Measurements from ENCODE around the gene IGSF6.
A peak's percentile ranks its signal among the peaks of the same experiment; 100 is the strongest.
"Not testable (repeated sequence)": the region's sequence is repeated elsewhere in the genome, so short reads cannot be mapped to it uniquely, and the experiment has no call there.

Gene IGSF6

DNA sequence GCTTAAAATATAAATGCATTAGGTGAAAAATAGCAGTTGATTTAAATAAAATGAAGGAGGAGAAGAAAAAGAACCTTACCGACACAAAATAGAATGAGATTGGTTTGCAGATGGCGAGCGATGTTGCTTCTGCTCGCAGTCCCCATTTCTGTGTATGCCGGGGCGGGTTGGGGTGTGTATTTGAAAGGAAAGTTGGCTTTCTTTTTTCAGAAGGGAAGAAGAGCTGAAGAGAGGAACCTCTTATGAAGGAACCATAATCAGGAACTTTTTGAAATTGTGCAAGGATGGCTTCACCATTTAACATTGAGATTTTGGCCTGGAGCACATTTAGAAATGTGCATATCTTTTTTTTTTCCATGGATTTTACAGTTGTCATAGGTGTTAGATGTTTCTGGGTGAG lies at the start of gene IGSF6:
IGSF6 (minus strand) TSS at position 156 of the 400 bp plus-strand sequence; CDS start at position 146, 10 bp downstream.
- no peak for DNase-seq (ENCODE audit: low read depth, low spot score)

GRCh38 chr16:21701271-21701670 lies 48.9 kb upstream of the IGSF6 start:
- DNase-seq (ENCODE audit: low read depth, low spot score): no peak

DNA sequence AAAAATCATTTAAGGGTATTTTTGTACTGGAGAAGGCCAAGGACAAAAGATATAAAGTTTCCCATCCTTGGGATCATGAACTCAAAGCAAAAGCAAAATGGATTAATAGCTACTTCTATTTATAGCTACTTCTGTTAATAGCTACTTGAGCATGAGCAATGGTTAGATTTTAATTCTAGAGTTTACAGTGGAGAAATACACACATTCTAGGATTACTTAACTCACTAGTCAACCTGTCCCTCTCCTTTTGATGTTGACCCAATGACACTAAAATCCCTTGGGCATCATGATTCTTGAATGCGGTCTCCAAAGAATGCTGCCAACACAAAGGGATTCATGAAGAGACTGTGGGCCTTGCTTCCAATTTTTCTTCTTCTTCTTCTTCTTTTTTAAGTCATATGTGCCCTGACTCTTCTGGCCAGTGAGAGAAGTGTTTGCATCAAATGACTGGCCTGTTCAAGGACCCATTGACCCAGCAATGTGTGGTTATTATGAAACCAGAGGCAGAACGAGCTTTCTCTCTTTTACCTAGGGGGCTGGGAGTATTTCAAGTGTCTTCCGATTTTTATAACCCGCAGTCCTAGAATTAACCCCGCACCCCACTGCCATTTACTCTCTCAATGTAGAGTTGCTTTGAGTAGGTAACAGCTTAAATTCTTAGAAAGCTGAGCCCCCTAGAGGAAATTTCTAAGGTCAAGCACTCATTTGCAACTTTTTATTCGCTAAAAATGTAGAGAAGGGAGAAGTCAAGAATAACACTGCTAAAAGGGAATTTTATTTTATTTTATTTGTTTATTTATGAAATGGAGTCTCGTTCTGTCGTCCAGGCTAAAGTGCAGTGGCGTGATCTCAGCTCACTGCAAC lies 46.0 kb upstream of the IGSF6 start:
- DNase-seq (ENCODE audit: low read depth, low spot score): no peak

- no peak for DNase-seq (ENCODE audit: low read depth, low spot score)
Observed at GRCh38 chr16:21697032-21697431, 44.6 kb upstream of the IGSF6 start.

DNA sequence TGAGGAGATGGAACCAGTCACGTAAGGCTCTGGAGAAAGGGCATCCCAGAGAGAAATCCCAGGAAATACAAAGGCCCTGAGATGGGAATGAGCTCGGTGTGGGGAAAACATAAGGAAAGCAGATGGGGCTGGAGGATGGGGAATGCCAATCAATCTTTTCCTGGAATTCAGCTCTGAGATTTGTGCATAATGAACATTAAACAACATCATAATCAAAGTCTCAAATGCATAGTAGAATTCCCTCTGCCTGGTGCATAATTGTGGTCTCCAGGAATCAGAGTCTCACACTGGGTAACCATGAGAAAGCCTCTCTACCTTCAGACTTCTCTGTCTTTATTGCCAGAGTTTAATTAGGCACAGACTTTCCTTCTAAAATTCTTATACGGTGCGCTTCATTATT lies 42.2 kb upstream of the IGSF6 start:
- DNase-seq (ENCODE audit: low read depth, low spot score): no peak

- not testable (repeated sequence) for DNase-seq (ENCODE audit: low read depth, low spot score)
Observed at GRCh38 chr16:21690967-21691366, 38.6 kb upstream of the IGSF6 start.

DNA sequence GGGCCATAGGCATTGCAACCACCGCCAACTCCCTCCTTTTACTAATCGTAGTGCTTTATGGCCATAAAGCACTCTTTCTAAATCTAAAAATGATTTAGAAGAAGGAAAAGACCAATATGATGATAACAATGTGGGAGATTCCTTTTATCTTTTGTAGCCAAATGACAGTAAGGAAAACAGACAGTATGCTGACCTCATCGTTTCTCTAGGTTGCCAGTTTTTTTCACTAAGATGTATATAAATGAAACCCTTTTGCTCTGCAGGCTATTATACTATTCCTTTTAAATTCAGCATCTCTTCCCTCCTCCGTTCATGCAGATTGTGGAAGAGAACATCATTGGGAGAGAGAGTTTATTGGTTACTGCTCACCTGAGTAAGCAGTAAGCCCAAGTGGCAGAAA lies 36.7 kb upstream of the IGSF6 start:
- no peak for DNase-seq (ENCODE audit: low read depth, low spot score)

DNA sequence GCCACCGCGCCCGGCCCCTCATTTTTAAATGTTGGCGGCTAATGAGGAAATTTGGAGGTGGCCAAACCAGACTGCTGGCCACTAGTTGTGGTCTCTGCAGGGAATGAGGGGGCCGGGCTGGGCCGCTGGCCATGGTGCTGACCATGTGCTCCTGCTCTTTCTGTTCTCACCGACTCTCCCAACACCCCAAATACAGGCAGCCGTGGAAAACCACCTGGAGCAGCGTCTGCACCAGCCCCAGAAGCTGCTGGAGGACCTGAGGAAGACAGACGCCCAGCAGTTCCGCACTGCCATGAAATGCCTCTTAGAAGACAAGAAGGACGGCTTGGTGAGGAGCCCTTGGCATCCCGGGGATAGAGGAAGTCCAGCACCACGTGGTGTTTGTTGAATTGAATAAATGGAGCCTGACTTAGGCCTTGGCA lies 32.6 kb upstream of the IGSF6 start:
- peak; percentile 31 for DNase-seq (ENCODE audit: low read depth, low spot score)

DNA sequence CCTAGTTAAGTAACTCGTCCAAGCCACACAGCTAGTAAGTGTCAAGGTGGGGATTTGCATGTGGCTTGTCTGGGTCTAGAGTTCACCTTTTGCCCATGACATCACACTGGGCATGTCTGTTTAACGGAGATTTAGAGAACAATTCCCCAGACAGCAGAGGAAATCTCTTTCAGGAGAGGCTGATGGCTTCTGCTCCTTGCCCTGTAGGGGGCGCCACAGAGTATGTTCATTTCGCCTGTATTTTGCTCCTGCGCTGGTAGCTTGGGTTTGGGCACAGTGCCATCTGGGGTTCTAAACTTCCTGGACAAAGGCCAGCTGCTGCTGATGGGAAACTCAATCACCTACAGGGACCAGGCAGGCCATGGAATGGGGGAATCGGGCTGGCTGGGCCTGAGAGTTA lies 31.8 kb upstream of the IGSF6 start:
- no peak for DNase-seq (ENCODE audit: low read depth, low spot score)

GRCh38 chr16:21683184-21683583 lies 30.8 kb upstream of the IGSF6 start:
- DNase-seq (ENCODE audit: low read depth, low spot score): no peak

DNA sequence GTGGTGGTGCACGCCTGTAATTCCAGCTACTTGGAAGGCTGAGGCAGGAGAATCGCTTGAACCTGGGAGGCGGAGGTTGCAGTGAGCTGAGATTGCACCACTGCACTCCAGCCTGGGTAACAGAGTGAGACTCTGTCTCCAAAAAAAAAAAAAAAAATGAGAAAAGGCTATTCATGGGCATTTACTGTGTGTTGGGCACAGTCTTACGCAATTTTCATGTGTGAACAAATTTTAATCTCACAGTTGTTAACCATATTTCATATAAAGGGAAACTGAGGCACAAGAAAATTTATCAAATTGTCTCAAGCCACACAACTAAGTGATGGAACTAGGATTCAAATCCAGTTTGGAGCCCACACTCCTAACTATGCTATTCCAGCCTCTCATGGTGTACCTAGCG lies 28.3 kb upstream of the IGSF6 start:
- DNase-seq (ENCODE audit: low read depth, low spot score): not testable (repeated sequence)

- not testable (repeated sequence) for DNase-seq (ENCODE audit: low read depth, low spot score)
Observed at GRCh38 chr16:21674456-21674855, 22.0 kb upstream of the IGSF6 start.

DNA sequence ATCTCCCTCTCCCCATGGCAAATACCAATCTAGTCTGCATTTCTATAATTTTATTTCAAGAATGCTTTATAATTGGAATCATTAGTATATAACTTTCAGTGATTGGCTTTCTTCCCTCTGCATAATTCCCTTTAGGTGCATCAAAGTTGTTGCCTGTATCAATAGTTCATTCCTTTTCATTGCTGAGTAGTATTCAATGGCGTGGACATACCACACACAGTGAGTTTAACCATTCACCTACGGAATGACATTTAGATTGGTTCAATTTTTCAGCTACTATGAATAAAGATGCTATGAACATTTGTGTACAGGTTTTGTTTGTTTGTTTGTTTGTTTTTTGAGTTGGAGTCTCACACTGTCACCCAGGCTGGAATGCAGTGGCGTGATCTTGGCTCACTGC lies 21.1 kb upstream of the IGSF6 start:
- DNase-seq (ENCODE audit: low read depth, low spot score): no peak

GRCh38 chr16:21667575-21667974 lies 15.2 kb upstream of the IGSF6 start:
- no peak for DNase-seq (ENCODE audit: low read depth, low spot score)

- no peak for DNase-seq (ENCODE audit: low read depth, low spot score)
Observed at GRCh38 chr16:21666772-21667171, 14.4 kb upstream of the IGSF6 start.

DNA sequence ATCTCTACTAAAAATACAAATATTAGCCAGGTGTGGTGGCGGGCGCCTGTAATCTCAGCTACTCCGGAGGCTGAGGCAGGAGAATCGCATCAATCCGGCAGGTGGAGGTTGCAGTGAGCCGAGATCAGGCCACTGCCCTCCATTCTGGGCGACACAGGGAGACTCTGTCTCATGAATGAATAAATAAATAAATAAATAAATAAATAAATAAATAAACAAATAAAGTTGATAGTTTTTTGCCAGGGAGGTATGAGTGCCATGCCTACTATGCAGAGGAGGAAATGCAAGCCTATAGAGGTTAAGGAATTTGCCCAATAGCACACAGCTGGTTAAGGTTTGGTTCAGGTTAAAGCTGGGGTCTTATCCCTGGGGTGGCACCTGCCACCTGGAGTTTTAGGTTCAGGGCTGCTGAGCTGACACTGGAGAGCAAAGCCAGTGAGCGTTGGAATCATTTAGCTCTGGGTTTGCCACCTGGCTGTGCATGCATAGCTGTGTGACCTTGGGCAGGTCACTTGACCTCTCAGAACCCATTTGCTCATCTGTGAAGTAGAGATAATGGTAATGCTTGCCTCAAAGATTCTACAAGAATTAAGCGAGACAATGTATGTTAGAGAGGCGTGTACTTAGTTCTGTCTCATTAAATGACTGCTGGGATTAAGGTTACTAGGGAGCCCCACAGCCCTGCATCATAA lies 12.5 kb upstream of the IGSF6 start:
- no peak for DNase-seq (ENCODE audit: low read depth, low spot score)

DNA sequence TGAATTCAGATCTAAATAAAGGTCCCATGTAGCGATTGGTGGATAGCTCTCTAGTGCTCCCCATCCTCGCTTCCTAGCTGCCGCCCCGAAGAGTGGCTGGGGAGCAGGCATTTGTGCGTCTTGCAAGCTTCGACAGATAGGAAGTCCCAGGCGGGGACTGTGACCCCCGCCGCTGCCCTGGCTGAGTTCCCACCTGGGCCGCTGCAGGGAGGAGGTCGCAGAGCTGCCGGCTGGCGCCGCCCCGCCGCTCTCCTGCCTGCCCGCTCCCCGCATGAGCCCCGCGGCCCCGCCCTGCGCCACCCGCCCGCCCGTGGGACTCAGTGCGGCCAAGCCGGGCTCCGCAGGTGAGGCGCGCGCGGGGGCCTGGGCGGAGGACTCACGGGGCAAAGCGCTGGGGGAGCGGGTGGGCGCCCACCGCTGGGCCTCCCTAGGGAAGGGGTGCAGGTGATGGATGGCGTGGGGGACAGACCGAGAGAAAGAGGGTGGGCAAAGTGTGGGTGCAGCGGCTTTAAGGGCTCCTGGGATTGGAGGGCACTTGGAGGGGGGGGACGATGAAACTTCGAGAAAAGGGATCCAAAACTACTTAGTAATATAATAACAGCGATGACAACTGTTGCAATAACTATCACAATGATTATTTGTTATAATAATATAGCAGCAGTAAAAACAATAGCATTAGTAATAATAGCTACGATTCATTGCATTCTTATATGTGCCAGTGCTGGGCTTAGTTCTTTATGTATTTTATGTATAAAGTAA lies 11.7 kb upstream of the IGSF6 start, which contains the start of gene OTOA:
OTOA (plus strand) TSS at position 80 of the 759 bp plus-strand sequence. CDS start 14,547 bp downstream, outside the sequence.
- peak; percentile 23 for DNase-seq (ENCODE audit: low read depth, low spot score)

GRCh38 chr16:21659124-21659523 lies 6.7 kb upstream of the IGSF6 start:
- no peak for DNase-seq (ENCODE audit: low read depth, low spot score)

DNA sequence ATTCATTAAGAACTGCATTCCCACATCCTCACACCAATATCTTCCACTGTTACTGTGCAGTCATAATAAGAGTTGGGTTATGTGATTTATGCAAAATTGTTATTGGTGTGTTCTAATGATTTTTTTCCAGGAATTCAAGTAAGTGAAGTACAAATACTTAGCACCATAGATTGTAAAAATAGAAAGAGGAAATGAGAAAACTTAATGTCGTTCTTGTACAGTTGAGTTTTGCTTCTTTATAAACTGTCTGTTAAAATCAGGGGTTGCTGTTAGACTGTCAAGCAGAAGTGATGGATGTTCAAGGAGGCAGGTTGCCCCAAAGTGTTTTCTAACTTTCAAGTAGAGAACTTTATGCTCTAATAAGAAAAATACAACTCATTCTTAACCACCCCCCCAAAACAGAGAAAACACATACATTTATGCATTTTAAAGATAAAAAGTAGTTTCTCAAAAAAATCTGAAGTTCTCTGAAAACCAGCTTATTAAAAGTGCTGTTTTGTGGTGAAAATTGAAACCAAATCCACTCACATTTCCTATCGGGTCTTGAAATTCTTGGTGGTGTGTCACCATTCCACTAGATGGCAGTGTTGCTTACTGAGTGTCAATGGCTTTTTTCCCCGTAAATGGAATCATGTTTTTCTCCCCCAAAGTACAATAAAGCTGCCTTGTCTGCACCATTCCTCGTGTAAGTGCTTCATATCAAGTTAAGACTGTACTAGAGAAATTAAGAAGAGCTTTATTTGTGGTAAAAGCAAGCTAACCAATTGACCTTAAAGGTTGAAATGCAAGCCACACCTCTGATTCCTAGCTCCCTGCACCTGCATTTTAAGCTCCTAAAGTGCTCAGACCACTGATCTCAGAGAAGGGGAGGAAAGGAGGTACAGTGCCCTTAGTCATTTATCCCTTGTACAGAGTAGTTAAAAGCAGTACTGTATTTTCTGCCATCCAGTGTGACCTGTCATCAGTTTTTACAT lies 4.7 kb upstream of the IGSF6 start:
- DNase-seq (ENCODE audit: low read depth, low spot score): peak; percentile 72

- no peak for DNase-seq (ENCODE audit: low read depth, low spot score)
Observed at GRCh38 chr16:21654881-21655280, 2.5 kb upstream of the IGSF6 start.

GRCh38 chr16:21654466-21654865 lies 2.1 kb upstream of the IGSF6 start:
- DNase-seq (ENCODE audit: low read depth, low spot score): no peak

All from astrocyte of the hippocampus (primary cell).